ENCODE measurements around the gene SLC12A8.

DNA sequence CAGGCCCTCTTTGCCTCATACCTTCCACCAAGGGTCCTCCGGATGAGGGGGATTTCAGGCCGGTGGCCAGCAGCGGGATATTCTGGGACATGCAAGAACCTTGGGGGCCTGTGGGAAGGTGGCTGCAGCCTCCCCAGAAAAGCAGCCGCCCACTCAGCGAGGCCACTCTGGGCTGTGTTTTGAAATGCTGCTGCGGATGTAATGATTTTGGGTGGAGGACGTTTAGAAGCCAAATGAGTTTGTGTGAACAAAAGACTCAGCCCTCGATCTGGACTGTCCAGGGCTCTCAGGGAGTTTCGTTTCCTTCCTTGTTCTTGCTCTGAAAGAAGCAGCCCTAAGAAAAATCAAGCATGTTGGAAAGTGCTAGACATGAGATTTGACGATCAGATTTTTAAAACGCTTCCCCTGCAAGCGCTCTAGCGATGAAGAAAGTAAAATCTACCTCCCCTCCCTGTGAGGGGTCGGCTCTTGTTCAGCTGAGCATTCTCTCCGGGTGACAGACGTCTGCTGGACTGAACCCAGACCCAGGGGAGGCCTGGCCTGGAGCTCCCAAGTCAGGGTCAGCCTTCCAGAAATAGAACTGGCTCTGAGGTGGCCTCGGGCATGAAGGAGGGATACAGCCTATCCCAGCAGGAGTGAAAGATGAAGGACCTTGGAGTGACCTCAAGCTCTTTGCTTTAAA lies 169.7 kb downstream of the SLC12A8 start:
- TF ChIP-seq, protein P1, sequence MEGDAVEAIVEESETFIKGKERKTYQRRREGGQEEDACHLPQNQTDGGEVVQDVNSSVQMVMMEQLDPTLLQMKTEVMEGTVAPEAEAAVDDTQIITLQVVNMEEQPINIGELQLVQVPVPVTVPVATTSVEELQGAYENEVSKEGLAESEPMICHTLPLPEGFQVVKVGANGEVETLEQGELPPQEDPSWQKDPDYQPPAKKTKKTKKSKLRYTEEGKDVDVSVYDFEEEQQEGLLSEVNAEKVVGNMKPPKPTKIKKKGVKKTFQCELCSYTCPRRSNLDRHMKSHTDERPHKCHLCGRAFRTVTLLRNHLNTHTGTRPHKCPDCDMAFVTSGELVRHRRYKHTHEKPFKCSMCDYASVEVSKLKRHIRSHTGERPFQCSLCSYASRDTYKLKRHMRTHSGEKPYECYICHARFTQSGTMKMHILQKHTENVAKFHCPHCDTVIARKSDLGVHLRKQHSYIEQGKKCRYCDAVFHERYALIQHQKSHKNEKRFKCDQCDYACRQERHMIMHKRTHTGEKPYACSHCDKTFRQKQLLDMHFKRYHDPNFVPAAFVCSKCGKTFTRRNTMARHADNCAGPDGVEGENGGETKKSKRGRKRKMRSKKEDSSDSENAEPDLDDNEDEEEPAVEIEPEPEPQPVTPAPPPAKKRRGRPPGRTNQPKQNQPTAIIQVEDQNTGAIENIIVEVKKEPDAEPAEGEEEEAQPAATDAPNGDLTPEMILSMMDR (IDR thresholded peaks at IDR 0.05), result no peak
- TF ChIP-seq POLR2A (IDR thresholded peaks at IDR 0.05), result no peak
